HepG2 (cell line): Measurements from ENCODE around the gene GRIK2. TPM values are rescaled to one million over a fixed set of nuclear protein-coding genes. Genes with fewer than 3 reads are reported as not detected.

Source experiments
- ATAC-seq: fragments of 200-7000 bp; cut with Tn5 transposase; 3 replicates; pipeline ENCODE4 v1.9.1; 2020; ENCODE audit warnings: mild to moderate bottlenecking, moderate library complexity
- BruUV-seq: library from RNA; stranded (reverse); fragments of 400-500 nt; replicated peaks from 2 replicates; lab custom pipeline; 2021; lab: Mats Ljungman, UMichigan
- CTCF ChIA-PET: fragments of 300-600 bp; formaldehyde crosslinking; extraction: SDS; loops from one replicate; lab custom pipeline; 2021; ENCODE audit warnings: low total read pairs, inconsistent platforms, low intra/inter-chr PET ratio; lab: Yijun Ruan, JAX
- POLR2A ChIA-PET: fragments of 350-600 bp; sonication (Branson Sonifier 250); formaldehyde crosslinking; loops from one replicate; lab custom pipeline; 2020; ENCODE audit warnings: antibody characterized with exemption, inconsistent platforms; lab: Yijun Ruan, JAX
- DNase-seq: peaks from one replicate; pipeline ENCODE4 v3.0.0-alpha.2; 2015; ENCODE audit warnings: low spot score
- FAIRE-seq: peaks from 3 replicates; lab custom pipeline; 2011; peaks lifted over from hg19 to GRCh38; lab: Jason Lieb, UNC
- H2AFZ ChIP-seq: one replicate; pipeline ENCODE4 v1.6.1; 2011; ENCODE audit warnings: low read length, inconsistent platforms
- H3K27ac ChIP-seq: fragments of 300-600 bp; 3 replicates; pipeline ENCODE4 v1.8.0; 2011; ENCODE audit warnings: mixed run types, mild to moderate bottlenecking, mixed read lengths, low read length, inconsistent platforms; ENCODE audit not compliant: insufficient read depth; ENCODE audit errors: extremely low read length
- H3K27me3 ChIP-seq, 2 experiments: fragments of 200-600 bp in 1 of 2; 2 replicates in 1 of 2; 3 replicates in 1 of 2; pipeline versions ENCODE4 v1.6.0 to v1.8.0; 2011; ENCODE audit warnings: low read length in 2 of 2, mild to moderate bottlenecking in 2 of 2, moderate library complexity in 2 of 2, inconsistent platforms in 1 of 2; ENCODE audit not compliant: insufficient read depth in 2 of 2, control insufficient read depth in 1 of 2
- H3K36me3 ChIP-seq, 2 experiments: fragments of 200-600 bp in 1 of 2; replicated peaks in 1 of 2; 2 replicates in 1 of 2; 3 replicates in 1 of 2; pipeline versions ENCODE4 v1.5.1 to v1.8.0; 2011; ENCODE audit warnings: low read length in 2 of 2, inconsistent platforms in 1 of 2; ENCODE audit not compliant: insufficient read depth in 2 of 2, control insufficient read depth in 1 of 2
- H3K4me1 ChIP-seq: 2 replicates; pipeline ENCODE4 v1.5.1; 2012; ENCODE audit warnings: low read length, inconsistent platforms; ENCODE audit not compliant: insufficient read depth
- H3K4me2 ChIP-seq: 2 replicates; pipeline ENCODE4 v1.6.0; 2011; ENCODE audit warnings: low read depth, low read length, inconsistent platforms
- H3K4me3 ChIP-seq, 3 experiments: fragments of 200-600 bp in 1 of 3; sonication (generic), shearing (Covaris generic) in 1 of 3; replicated peaks in 1 of 3; 2 replicates each; pipeline ENCODE4 v1.5.1; 2011 to 2016; ENCODE audit warnings: low read length in 3 of 3, inconsistent platforms in 2 of 3, low read depth in 2 of 3, mild to moderate bottlenecking in 2 of 3, control low read depth in 1 of 3, mixed read lengths in 1 of 3; ENCODE audit not compliant: insufficient read depth in 1 of 3
- H3K79me2 ChIP-seq: one replicate; pipeline ENCODE4 v1.6.1; 2011; ENCODE audit warnings: low read length, inconsistent platforms; ENCODE audit not compliant: insufficient read depth
- H3K9ac ChIP-seq: 2 replicates; pipeline ENCODE4 v1.6.0; 2011; ENCODE audit warnings: mild to moderate bottlenecking, low read depth, low read length, inconsistent platforms; ENCODE audit not compliant: insufficient read depth
- H3K9me3 ChIP-seq: 2 replicates; pipeline ENCODE4 v1.5.1; 2012; ENCODE audit warnings: mild to moderate bottlenecking, low read length
- H4K20me1 ChIP-seq: 2 replicates; pipeline ENCODE4 v1.6.0; 2011; ENCODE audit warnings: inconsistent platforms, mild to moderate bottlenecking, low read length, moderate library complexity; ENCODE audit not compliant: insufficient read depth
- HIVEP1 ChIP-seq: sonication (generic); formaldehyde crosslinking; IDR thresholded peaks from 2 replicates; pipeline ENCODE4 v1.4.0; 2020; ENCODE audit warnings: mild to moderate bottlenecking, missing genetic modification reagents
- MAX ChIP-seq: IDR thresholded peaks from 2 replicates; pipeline ENCODE4 v1.6.1; 2012; ENCODE audit warnings: inconsistent platforms
- SP1 ChIP-seq, 2 experiments: fragments of 450-650 bp in 1 of 2; sonication (generic) in 1 of 2; formaldehyde crosslinking in 1 of 2; IDR thresholded peaks; 2 replicates each; pipeline versions ENCODE4 v1.4.0 to v1.6.1; 2016 to 2020; ENCODE audit warnings: missing genetic modification reagents in 1 of 2
- ZNF280B ChIP-seq: sonication (generic); formaldehyde crosslinking; IDR thresholded peaks from 2 replicates; pipeline ENCODE4 v1.5.0; 2020; ENCODE audit warnings: missing genetic modification reagents, mild to moderate bottlenecking, borderline replicate concordance
- ZNF281 ChIP-seq: sonication (generic); formaldehyde crosslinking; IDR thresholded peaks from 2 replicates; pipeline ENCODE4 v1.4.0; 2020; ENCODE audit warnings: missing genetic modification reagents, borderline replicate concordance
- ZNF772 ChIP-seq: sonication (generic); formaldehyde crosslinking; IDR thresholded peaks from 2 replicates; pipeline ENCODE4 v1.5.0; 2020; ENCODE audit warnings: mild to moderate bottlenecking, missing genetic modification reagents
- in situ Hi-C: cut with HindIII; loops from 2 replicates; pipeline ENCODE4 v1.10.0; 2017; ENCODE audit warnings: low pct_unique_long_range_greater_than_20kb; ENCODE audit not compliant: extremely low pct_ligation_motif_present
- intact Hi-C: fragments of 100-400 bp; cut with micrococcal nuclease; formaldehyde crosslinking; loops from one replicate; pipeline ENCODE4 v1.10.0; 2022; ENCODE audit not compliant: unreplicated experiment
- polyA plus RNA-seq, 8 experiments: library from polyadenylated mRNA; depleted of rRNA in 3 of 8; stranded (reverse) in 7 of 8; unstranded in 1 of 8; fragments of >200 nt; fragmentation: Illumina TruSeq in 4 of 8; extraction: Trizol in 4 of 8; gene quantifications; 2 replicates each; pipeline versions ENCODE4 v1.2.1 to v1.2.3, GENCODE V29; 2011 to 2016; ENCODE audit warnings: low read depth in 4 of 8, missing spikeins in 1 of 8, mixed read lengths in 1 of 8; ENCODE audit not compliant: insufficient read depth in 1 of 8
- total RNA-seq, 5 experiments: library from RNA; depleted of rRNA; stranded (reverse); fragments of >200 nt; fragmentation: Illumina TruSeq; extraction: Trizol; gene quantifications; 2 replicates each; pipeline ENCODE4 v1.2.3, GENCODE V29; 2016; ENCODE audit warnings: low read depth in 1 of 5

The GRIK2 gene
- total and polyA plus RNA-seq, 2 of the 13 experiments (the other 11 are each of a cell fraction or from before 2014, with no cell fraction given), result not detected

- no TSS peak for BruUV-seq
- H3K27ac ChIP-seq, result no peak overlapping the region
- CTCF ChIA-PET, result no interaction called here
- no peak overlapping the region for H2AFZ ChIP-seq
- TF ChIP-seq MAX, result no peak
- TF ChIP-seq SP1 (IDR thresholded peaks at IDR 0.05), result no peak
- no peak for TF ChIP-seq SP1 (CRISPR knock-in tag; IDR thresholded peaks at IDR 0.05)
- no peak for TF ChIP-seq HIVEP1 (CRISPR knock-in tag)
- no peak for TF ChIP-seq ZNF280B
- no peak for TF ChIP-seq ZNF281 (CRISPR knock-in tag)
- TF ChIP-seq ZNF772 (CRISPR knock-in tag), result no peak
- H3K9me3 ChIP-seq, result no peaks in the 10 kb centered on the region
- DNase-seq, result no peak
- in situ Hi-C loops (no loop called here), intact Hi-C loops (no loop called here)
- no peak for FAIRE-seq
- no peaks in the 10 kb centered on the region for H3K79me2 ChIP-seq
- no peak overlapping the region for H3K4me2 ChIP-seq
- H4K20me1 ChIP-seq, result no peaks in the 10 kb centered on the region
- H3K4me3 ChIP-seq, result no peak overlapping the region
- no peak overlapping the region for H3K9ac ChIP-seq
- no peaks in the 10 kb centered on the region for H3K27me3 ChIP-seq
- H3K4me1 ChIP-seq, result peaks cover 27% of the 10 kb centered on the region
- H3K36me3 ChIP-seq, result no peaks in the 10 kb centered on the region
- POLR2A ChIA-PET, result no interaction called here
- ATAC-seq, result no peak
These were observed 212.4 kb downstream of the GRIK2 start for GRCh38 chr6:101605874-101606273.
